H1 (cell line): ENCODE results near the gene CNPY4. TPM values are rescaled to one million over a fixed set of nuclear protein-coding genes. Genes with fewer than 3 reads are reported as not detected.

Experiments used
- CTCF ChIA-PET: fragments of 300-600 bp; sonication (Branson Sonifier 250); formaldehyde crosslinking; loops from one replicate; lab custom pipeline; 2021; ENCODE audit not compliant: partially characterized antibody; lab: Charles Lee
- POLR2A ChIA-PET: fragments of 300-600 bp; sonication (Branson Sonifier 250); formaldehyde crosslinking; loops from one replicate; lab custom pipeline; 2021; ENCODE audit warnings: inconsistent platforms; ENCODE audit not compliant: partially characterized antibody; lab: Charles Lee
- DNase-seq, 2 experiments: peaks; one replicate each; pipeline versions ENCODE4 v3.0.0 to v3.0.0-alpha.2; 2010 to 2022; ENCODE audit warnings: low spot score in 2 of 2, low read depth in 1 of 2, mixed read lengths in 1 of 2
- FAIRE-seq: peaks from 2 replicates; lab custom pipeline; 2011; peaks lifted over from hg19 to GRCh38; lab: Jason Lieb, UNC
- H2AFZ ChIP-seq: 2 replicates; pipeline ENCODE4 v1.8.1; 2012; ENCODE audit warnings: low read length, inconsistent platforms
- H2AK5ac ChIP-seq: 2 replicates; pipeline ENCODE4 v1.6.1; 2013; ENCODE audit warnings: low read depth, low read length
- H2BK120ac ChIP-seq: replicated peaks from 2 replicates; pipeline ENCODE3; 2013; ENCODE audit warnings: low read depth, low read length, inconsistent platforms
- H2BK12ac ChIP-seq: 2 replicates; pipeline ENCODE4 v1.6.1; 2013; ENCODE audit warnings: low read depth, low read length
- H2BK15ac ChIP-seq: 2 replicates; pipeline ENCODE4 v1.6.1; 2013; ENCODE audit warnings: low read length
- H2BK20ac ChIP-seq: 2 replicates; pipeline ENCODE4 v1.6.1; 2013; ENCODE audit warnings: low read length
- H2BK5ac ChIP-seq: 2 replicates; pipeline ENCODE4 v1.6.1; 2013; ENCODE audit warnings: low read depth, low read length
- H3K14ac ChIP-seq: 2 replicates; pipeline ENCODE4 v1.6.1; 2013; ENCODE audit warnings: inconsistent platforms; ENCODE audit not compliant: insufficient read length
- H3K18ac ChIP-seq: 2 replicates; pipeline ENCODE4 v1.6.1; 2013; ENCODE audit warnings: low read length; ENCODE audit errors: extremely low read depth
- H3K23ac ChIP-seq: 2 replicates; pipeline ENCODE4 v1.6.1; 2013; ENCODE audit warnings: inconsistent platforms; ENCODE audit not compliant: insufficient read length
- H3K23me2 ChIP-seq: 2 replicates; pipeline ENCODE4 v1.6.1; 2013; ENCODE audit warnings: low read depth, low read length
- H3K27ac ChIP-seq: 2 replicates; pipeline ENCODE4 v1.6.1; 2011; ENCODE audit warnings: low read depth, low read length, inconsistent platforms
- H3K27me3 ChIP-seq, 4 experiments: replicated peaks in 1 of 4; 1 replicate in 1 of 4; 2 replicates in 3 of 4; pipeline versions ENCODE4 v1.6.1 to v1.8.1; 2011 to 2013; ENCODE audit warnings: low read length in 3 of 4, mild to moderate bottlenecking in 3 of 4, inconsistent platforms in 2 of 4, mixed read lengths in 2 of 4, moderate library complexity in 1 of 4; ENCODE audit not compliant: control insufficient read depth in 3 of 4, insufficient read depth in 3 of 4; ENCODE audit errors: extremely low read depth in 1 of 4
- H3K36me3 ChIP-seq, 4 experiments: 2 replicates each; pipeline versions ENCODE4 v1.6.1 to v1.8.1; 2011 to 2013; ENCODE audit warnings: mild to moderate bottlenecking in 4 of 4, low read length in 3 of 4, moderate library complexity in 2 of 4, control low read depth in 1 of 4, inconsistent platforms in 1 of 4; ENCODE audit not compliant: insufficient read depth in 4 of 4, control insufficient read depth in 2 of 4
- H3K4ac ChIP-seq: replicated peaks from 2 replicates; pipeline ENCODE3; 2013; ENCODE audit warnings: low read length, low read depth, mixed read lengths, inconsistent platforms; ENCODE audit not compliant: insufficient read length
- H3K4me1 ChIP-seq, 4 experiments: replicated peaks in 1 of 4; 1 replicate in 1 of 4; 2 replicates in 3 of 4; pipeline versions ENCODE4 v1.6.1 to v1.8.1; 2011 to 2013; ENCODE audit warnings: low read length in 3 of 4, inconsistent platforms in 2 of 4, mixed read lengths in 1 of 4; ENCODE audit not compliant: insufficient read depth in 4 of 4, control insufficient read depth in 3 of 4
- H3K4me2 ChIP-seq, 2 experiments: 2 replicates each; pipeline versions ENCODE4 v1.6.1 to v1.8.1; 2011 to 2013; ENCODE audit warnings: low read depth in 2 of 2, low read length in 2 of 2, control low read depth in 1 of 2, inconsistent platforms in 1 of 2, mild to moderate bottlenecking in 1 of 2; ENCODE audit not compliant: insufficient read depth in 1 of 2
- H3K4me3 ChIP-seq, 4 experiments: fragments of 200-600, 300-600 bp in 1 of 4; sonication (generic), shearing (Covaris generic), sonication (Bioruptor Twin) in 1 of 4; 2 replicates each; pipeline versions ENCODE4 v1.5.1 to v1.8.1; 2011 to 2016; ENCODE audit warnings: low read length in 4 of 4, low read depth in 3 of 4, control low read depth in 2 of 4, inconsistent platforms in 2 of 4, mild to moderate bottlenecking in 2 of 4, mixed read lengths in 1 of 4, moderate library complexity in 1 of 4; ENCODE audit not compliant: insufficient read depth in 2 of 4; ENCODE audit errors: extremely low read depth in 1 of 4
- H3K56ac ChIP-seq: replicated peaks from 2 replicates; pipeline ENCODE3; 2013; ENCODE audit warnings: low read depth, mild to moderate bottlenecking, mixed read lengths, low read length, inconsistent platforms; ENCODE audit not compliant: insufficient read length
- H3K79me1 ChIP-seq: 2 replicates; pipeline ENCODE4 v1.6.1; 2013; ENCODE audit warnings: low read depth, low read length, control low read depth
- H3K79me2 ChIP-seq, 2 experiments: 2 replicates each; pipeline versions ENCODE4 v1.6.1 to v1.8.1; 2012 to 2013; ENCODE audit warnings: low read length in 2 of 2, mild to moderate bottlenecking in 2 of 2, inconsistent platforms in 1 of 2; ENCODE audit not compliant: insufficient read depth in 2 of 2, control insufficient read depth in 1 of 2
- H3K9ac ChIP-seq, 4 experiments: replicated peaks in 1 of 4; 1 replicate in 1 of 4; 2 replicates in 3 of 4; pipeline versions ENCODE4 v1.6.1 to v1.8.1; 2011 to 2013; ENCODE audit warnings: low read depth in 3 of 4, low read length in 3 of 4, control low read depth in 2 of 4, mild to moderate bottlenecking in 2 of 4, moderate library complexity in 2 of 4, inconsistent platforms in 1 of 4; ENCODE audit errors: extremely low read depth in 1 of 4
- H3K9me3 ChIP-seq, 2 experiments: 2 replicates each; pipeline versions ENCODE4 v1.6.1 to v1.8.1; 2012 to 2013; ENCODE audit warnings: mild to moderate bottlenecking in 2 of 2, moderate library complexity in 2 of 2, control low read depth in 1 of 2, inconsistent platforms in 1 of 2, low read depth in 1 of 2, low read length in 1 of 2, mixed read lengths in 1 of 2; ENCODE audit not compliant: insufficient read depth in 2 of 2
- H4K20me1 ChIP-seq, 2 experiments: replicated peaks in 1 of 2; 2 replicates each; pipeline versions ENCODE3 to v1.8.1; 2011 to 2013; ENCODE audit warnings: inconsistent platforms in 2 of 2, low read length in 2 of 2, mild to moderate bottlenecking in 1 of 2; ENCODE audit not compliant: insufficient read depth in 2 of 2, control insufficient read depth in 1 of 2
- H4K5ac ChIP-seq: 2 replicates; pipeline ENCODE4 v1.6.1; 2013; ENCODE audit warnings: low read length, low read depth, mixed read lengths, inconsistent platforms; ENCODE audit not compliant: insufficient read length
- H4K8ac ChIP-seq: 2 replicates; pipeline ENCODE4 v1.8.0; 2013; ENCODE audit warnings: mild to moderate bottlenecking, moderate library complexity, low read length, inconsistent platforms; ENCODE audit not compliant: insufficient read depth; ENCODE audit errors: extremely low read depth
- H4K91ac ChIP-seq: replicated peaks from 2 replicates; pipeline ENCODE3; 2013; ENCODE audit warnings: low read length, mixed read lengths, inconsistent platforms; ENCODE audit not compliant: insufficient read length
- ATF2 ChIP-seq: IDR thresholded peaks from 2 replicates; pipeline ENCODE4 v1.6.1; 2012; ENCODE audit warnings: low read length, inconsistent platforms
- ATF3 ChIP-seq: IDR thresholded peaks from 2 replicates; pipeline ENCODE4 v1.6.1; 2011; ENCODE audit warnings: low read depth, mild to moderate bottlenecking, low read length; ENCODE audit not compliant: insufficient read depth
- CHD1 ChIP-seq: IDR thresholded peaks from 2 replicates; pipeline ENCODE4 v1.6.1; 2012; ENCODE audit warnings: low read depth, low read length, improper control_type of control experiment
- EGR1 ChIP-seq: IDR thresholded peaks from 2 replicates; pipeline ENCODE4 v1.6.1; 2011; ENCODE audit warnings: low read depth, low read length, borderline replicate concordance
- FOSL1 ChIP-seq: IDR thresholded peaks from 2 replicates; pipeline ENCODE4 v1.6.1; 2011; ENCODE audit warnings: mild to moderate bottlenecking, low read depth, low read length, moderate library complexity; ENCODE audit not compliant: insufficient read depth
- KDM1A ChIP-seq: fragments of 200-600, 300-600 bp; sonication (generic); IDR thresholded peaks from 2 replicates; pipeline ENCODE4 v1.7.1; 2016; ENCODE audit warnings: mild to moderate bottlenecking, low read length, borderline replicate concordance
- PHF8 ChIP-seq: fragments of 200-600 bp; sonication (generic); conservative IDR thresholded peaks from 2 replicates; pipeline ENCODE4 v1.7.1; 2012; ENCODE audit warnings: low read depth, mild to moderate bottlenecking, inconsistent platforms, low read length, moderate library complexity
- SAP30 ChIP-seq: fragments of 300-600 bp; sonication (generic); IDR thresholded peaks from 2 replicates; pipeline ENCODE4 v1.7.1; 2012; ENCODE audit warnings: low read length, moderate library complexity, mild to moderate bottlenecking, inconsistent platforms; ENCODE audit not compliant: insufficient read depth, insufficient replicate concordance
- SIX5 ChIP-seq: IDR thresholded peaks from 2 replicates; pipeline ENCODE4 v1.6.1; 2011; ENCODE audit warnings: mild to moderate bottlenecking, low read depth, low read length
- SP1 ChIP-seq: IDR thresholded peaks from 2 replicates; pipeline ENCODE4 v1.6.1; 2011; ENCODE audit warnings: low read depth, low read length
- TEAD4 ChIP-seq: IDR thresholded peaks from 2 replicates; pipeline ENCODE4 v1.6.1; 2012; ENCODE audit warnings: low read depth, low read length, inconsistent platforms, mixed read lengths
- ZNF274 ChIP-seq: IDR thresholded peaks from 2 replicates; pipeline ENCODE4 v1.7.0; 2012; ENCODE audit warnings: low read length, borderline replicate concordance; ENCODE audit errors: extremely low read depth
- WGBS, 2 experiments: shearing (Covaris generic) in 1 of 2; methylation state at CpG; one replicate each; pipeline versions ENCODE4 v1.1.6 to v1.1.7; 2013 to 2015; ENCODE audit warnings: low lambda C conversion rate in 2 of 2, mixed read lengths in 2 of 2, inconsistent platforms in 1 of 2, low coverage in 1 of 2, missing lambda C conversion rate in 1 of 2; ENCODE audit not compliant: insufficient replicate concordance in 2 of 2, insufficient coverage in 1 of 2, insufficient read length in 1 of 2; ENCODE audit errors: extremely low coverage in 1 of 2, missing lambda C conversion rate in 1 of 2; 5-methylcytosine and 5-hydroxymethylcytosine counted together
- polyA plus RNA-seq, 7 experiments: library from polyadenylated mRNA; depleted of rRNA in 3 of 7; stranded (reverse) in 5 of 7; unstranded in 2 of 7; fragments of >200 nt in 5 of 7; fragments of 200-250 nt in 2 of 7; gene quantifications; 1 replicate in 5 of 7; 2 replicates in 1 of 7; 4 replicates in 1 of 7; pipeline versions ENCODE4 v1.2.1 to v1.2.3, GENCODE V29; 2011 to 2013; ENCODE audit warnings: missing spikeins in 2 of 7, mixed read lengths in 2 of 7
- total RNA-seq: library from RNA; stranded (reverse); fragmentation: NEBNext Ultra II Directional; extraction: Animal tissue kit (Norgen Biotek cat#: 25700); gene quantifications from 2 replicates; pipeline ENCODE4 v1.2.1, GENCODE V29; 2021

The CNPY4 gene
- total and polyA plus RNA-seq, 2 of the 8 experiments (the other 6 are each of a cell fraction or from before 2014, with no cell fraction given) = 10.2 to 15.3 TPM

GRCh38 chr7:100128637-100128963 is 9.2 kb downstream of the CNPY4 start:
- Histone ChIP-seq H2BK120ac (no peak overlapping the region), H3K4me3 (no peak overlapping the region), H3K36me3 (no peaks in the 10 kb centered on the region), H2BK5ac (no peak overlapping the region), H4K20me1 (no peaks in the 10 kb centered on the region), H2BK15ac (no peak overlapping the region), H4K91ac (no peak overlapping the region), H3K18ac (no peak overlapping the region), H2AK5ac (no peak overlapping the region), H2AFZ (no peak overlapping the region), H3K4me1 (peaks cover 0 to 8% (median 0%) of the 10 kb centered on the region in 4 experiments; a peak in 2 of 7 replicates), H4K5ac (no peak overlapping the region), H3K4ac (no peak overlapping the region), H3K23me2 (peaks cover 8% of the 10 kb centered on the region; the same call in 1 of the 2 replicates), H3K27ac (no peak overlapping the region), H3K79me1 (no peaks in the 10 kb centered on the region), H3K9me3 (no peaks in the 10 kb centered on the region), H2BK20ac (no peak overlapping the region), H4K8ac (no peak overlapping the region), H3K9ac (no peak overlapping the region), H3K4me2 (peak overlapping the region; percentile 74 to 90; a peak in 2 of 4 replicates), H3K23ac (no peak overlapping the region), H3K27me3 (peaks cover 0 to 11% (median 0%) of the 10 kb centered on the region in 4 experiments; a peak in 2 of 7 replicates), H3K14ac (no peak overlapping the region), H2BK12ac (no peak overlapping the region), H3K79me2 (no peaks in the 10 kb centered on the region), H3K56ac (no peak overlapping the region)
- no peak for DNase-seq
- ChIA-PET CTCF (interaction anchor here (0.5 to 9.0 kb wide), 14 partner anchors 17 to 215 kb away, joined by 3 to 108 read pairs (median 4); partner anchors contain the start of genes AP4M1, GAL3ST4, GPC2 and LAMTOR4), POLR2A (interaction anchor here (0.6 to 4.1 kb wide), 21 partner anchors 8 to 53 kb away, joined by 3 to 68 read pairs (median 4); partner anchors contain the start of genes AP4M1, GAL3ST4, GPC2 and MCM7)
- 79% methylated on average over 1 of the region's 1 CpG; no CpG with 5 or more reads in 1 of the 2 experiments for WGBS, 2 experiments
- no peak for FAIRE-seq
- TF ChIP-seq ATF2 (no peak), PHF8 (no peak), KDM1A (no peak), EGR1 (no peak), ATF3 (no peak), CHD1 (no peak), ZNF274 (no peak), FOSL1 (no peak), SIX5 (no peak), TEAD4 (no peak), SP1 (no peak), SAP30 (no peak)
